Measurements from ENCODE around the gene LRIT1.
"Not testable (repeated sequence)": the region's sequence is repeated elsewhere in the genome, so short reads cannot be mapped to it uniquely, and the experiment has no call there.

The LRIT1 gene

GRCh38 chr10:84241185-84241790 lies at the start of gene LRIT1:
TSS of gene LRIT1 (minus strand) at chr10:84241546. CDS start at chr10:84241439, 107 bp downstream.
- TF ChIP-seq, protein P1, sequence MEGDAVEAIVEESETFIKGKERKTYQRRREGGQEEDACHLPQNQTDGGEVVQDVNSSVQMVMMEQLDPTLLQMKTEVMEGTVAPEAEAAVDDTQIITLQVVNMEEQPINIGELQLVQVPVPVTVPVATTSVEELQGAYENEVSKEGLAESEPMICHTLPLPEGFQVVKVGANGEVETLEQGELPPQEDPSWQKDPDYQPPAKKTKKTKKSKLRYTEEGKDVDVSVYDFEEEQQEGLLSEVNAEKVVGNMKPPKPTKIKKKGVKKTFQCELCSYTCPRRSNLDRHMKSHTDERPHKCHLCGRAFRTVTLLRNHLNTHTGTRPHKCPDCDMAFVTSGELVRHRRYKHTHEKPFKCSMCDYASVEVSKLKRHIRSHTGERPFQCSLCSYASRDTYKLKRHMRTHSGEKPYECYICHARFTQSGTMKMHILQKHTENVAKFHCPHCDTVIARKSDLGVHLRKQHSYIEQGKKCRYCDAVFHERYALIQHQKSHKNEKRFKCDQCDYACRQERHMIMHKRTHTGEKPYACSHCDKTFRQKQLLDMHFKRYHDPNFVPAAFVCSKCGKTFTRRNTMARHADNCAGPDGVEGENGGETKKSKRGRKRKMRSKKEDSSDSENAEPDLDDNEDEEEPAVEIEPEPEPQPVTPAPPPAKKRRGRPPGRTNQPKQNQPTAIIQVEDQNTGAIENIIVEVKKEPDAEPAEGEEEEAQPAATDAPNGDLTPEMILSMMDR (IDR thresholded peaks at IDR 0.05; ENCODE audit: low read depth, low read length) = no peak
- DNase-seq (ENCODE audit: low read depth, low spot score) = no peak
- in situ Hi-C loops (cut with HindIII; ENCODE audit: low sequenced_read_pairs) = no loop called here
- no peak within 1 kb of the TSS for H3K4me3 ChIP-seq (ENCODE audit: low read depth, low read length)

GRCh38 chr10:84290235-84290634 lies 48.9 kb upstream of the LRIT1 start:
- no peak overlapping the region for H3K4me3 ChIP-seq (ENCODE audit: low read depth, low read length)
- TF ChIP-seq, protein P1 (IDR thresholded peaks at IDR 0.05; ENCODE audit: low read depth, low read length) = no peak
- DNase-seq (ENCODE audit: low read depth, low spot score) = no peak
- in situ Hi-C loops (cut with HindIII; ENCODE audit: low sequenced_read_pairs) = no loop called here

GRCh38 chr10:84289521-84290200 lies 48.3 kb upstream of the LRIT1 start:
- DNase-seq (ENCODE audit: low read depth, low spot score) = no peak
- no peak overlapping the region for H3K4me3 ChIP-seq (ENCODE audit: low read depth, low read length)
- in situ Hi-C loops (cut with HindIII; ENCODE audit: low sequenced_read_pairs) = no loop called here
- TF ChIP-seq, protein P1 (IDR thresholded peaks at IDR 0.05; ENCODE audit: low read depth, low read length) = no peak

DNA sequence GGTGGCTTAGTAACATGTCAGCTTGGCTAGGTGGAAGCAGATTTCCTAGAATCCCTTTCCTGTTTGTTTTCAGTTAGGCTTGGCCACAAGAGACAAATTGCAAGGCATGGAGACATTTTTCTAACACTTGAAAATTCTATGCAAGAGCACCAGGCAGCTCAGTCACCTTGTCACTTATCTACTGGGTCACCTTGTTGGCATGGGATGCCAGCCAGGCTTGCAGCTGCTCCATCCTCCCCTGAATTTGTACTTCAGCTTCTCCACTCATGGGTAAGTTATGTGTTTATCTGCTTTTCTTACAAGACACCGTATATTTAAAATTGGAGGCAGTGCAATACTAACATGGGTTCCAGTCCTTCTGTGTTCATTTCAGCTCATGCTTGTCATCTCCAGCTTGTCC lies 46.8 kb upstream of the LRIT1 start:
- TF ChIP-seq, protein P1 (IDR thresholded peaks at IDR 0.05; ENCODE audit: low read depth, low read length) = no peak
- no peak overlapping the region for H3K4me3 ChIP-seq (ENCODE audit: low read depth, low read length)
- in situ Hi-C loops (cut with HindIII; ENCODE audit: low sequenced_read_pairs) = no loop called here
- DNase-seq (ENCODE audit: low read depth, low spot score) = no peak

GRCh38 chr10:84286695-84287094 lies 45.3 kb upstream of the LRIT1 start:
- TF ChIP-seq, protein P1 (IDR thresholded peaks at IDR 0.05; ENCODE audit: low read depth, low read length) = no peak
- no peak for DNase-seq (ENCODE audit: low read depth, low spot score)
- no peak overlapping the region for H3K4me3 ChIP-seq (ENCODE audit: low read depth, low read length)
- in situ Hi-C loops (cut with HindIII; ENCODE audit: low sequenced_read_pairs) = no loop called here

DNA sequence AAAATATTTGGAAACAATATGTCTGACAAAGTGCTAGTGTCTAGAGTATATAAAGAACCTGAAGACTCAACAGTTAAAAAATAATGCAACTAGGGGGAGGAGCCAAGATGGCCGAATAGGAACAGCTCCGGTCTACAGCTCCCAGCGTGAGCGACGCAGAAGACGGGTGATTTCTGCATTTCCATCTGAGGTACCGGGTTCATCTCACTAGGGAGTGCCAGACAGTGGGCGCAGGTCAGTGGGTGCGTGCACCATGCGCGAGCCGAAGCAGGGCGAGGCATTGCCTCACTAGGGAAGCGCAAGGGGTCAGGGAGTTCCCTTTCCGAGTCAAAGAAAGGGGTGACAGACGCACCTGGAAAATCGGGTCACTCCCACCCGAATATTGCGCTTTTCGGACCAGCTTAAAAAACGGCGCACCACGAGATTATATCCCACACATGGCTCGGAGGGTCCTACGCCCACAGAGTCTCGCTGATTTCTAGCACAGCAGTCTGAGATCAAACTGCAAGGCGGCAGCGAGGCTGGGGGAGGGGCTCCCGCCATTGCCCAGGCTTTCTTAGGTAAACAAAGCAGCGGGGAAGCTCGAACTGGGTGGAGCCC lies 38.6 kb upstream of the LRIT1 start:
- H3K4me3 ChIP-seq (ENCODE audit: low read depth, low read length); DNase-seq (ENCODE audit: low read depth, low spot score); in situ Hi-C loops (cut with HindIII; ENCODE audit: low sequenced_read_pairs): not testable (repeated sequence)

DNA sequence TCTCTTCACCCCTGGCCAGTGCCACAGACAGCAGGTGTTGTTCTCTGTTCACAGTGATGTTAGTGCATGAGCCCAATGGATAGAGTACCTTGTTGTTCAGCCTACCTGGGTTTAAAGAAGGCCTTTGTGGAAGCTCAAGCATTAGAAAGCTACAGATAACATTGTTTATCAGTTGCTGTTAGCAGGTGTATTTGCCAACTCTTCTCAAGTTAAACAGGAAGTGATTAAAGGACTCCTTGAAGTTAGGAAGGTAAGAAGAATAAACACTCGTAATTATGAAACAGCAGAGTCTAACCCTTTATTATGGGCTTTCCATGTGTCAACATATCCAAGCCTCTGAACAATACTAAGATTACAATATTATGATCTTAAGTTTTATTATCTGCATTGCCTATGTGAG lies 29.4 kb upstream of the LRIT1 start:
- in situ Hi-C loops (cut with HindIII; ENCODE audit: low sequenced_read_pairs) = no loop called here
- DNase-seq (ENCODE audit: low read depth, low spot score) = no peak
- TF ChIP-seq, protein P1 (IDR thresholded peaks at IDR 0.05; ENCODE audit: low read depth, low read length) = no peak
- no peak overlapping the region for H3K4me3 ChIP-seq (ENCODE audit: low read depth, low read length)
